Activated B cell treated with CpG ODN at 0.5 μM for 24 hours (primary cell): ENCODE measurements around the gene HIVEP2. TPM values are rescaled to one million over a fixed set of nuclear protein-coding genes. Genes with fewer than 3 reads are reported as not detected.
A peak's percentile ranks its signal among the peaks of the same experiment; 100 is the strongest.

Experiments used
- ATAC-seq: fragments of 200-7000 bp; cut with Tn5 transposase; one replicate; pipeline ENCODE4 v1.10.0; 2021; ENCODE audit warnings: low read depth, mild to moderate bottlenecking, moderate library complexity
- CTCF ChIA-PET: fragments of 350-600 bp; sonication (Branson Sonifier 250); formaldehyde crosslinking; loops from one replicate; lab custom pipeline; 2021; ENCODE audit warnings: antibody characterized with exemption; lab: Charles Lee
- POLR2A ChIA-PET: fragments of 350-600 bp; sonication (Branson Sonifier 250); formaldehyde crosslinking; loops from one replicate; lab custom pipeline; 2021; ENCODE audit warnings: antibody characterized with exemption; lab: Charles Lee
- DNase-seq: peaks from one replicate; pipeline ENCODE4 v3.0.0; 2022
- H3K27ac Mint-ChIP-seq: one replicate; pipeline ENCODE4 v1.8.0; 2020; ENCODE audit warnings: mixed read lengths
- H3K27me3 Mint-ChIP-seq: one replicate; pipeline ENCODE4 v1.8.0; 2021; ENCODE audit warnings: mixed read lengths
- H3K36me3 Mint-ChIP-seq: one replicate; pipeline ENCODE4 v1.8.0; 2021; ENCODE audit warnings: low read depth, mixed read lengths
- H3K4me1 Mint-ChIP-seq: one replicate; pipeline ENCODE4 v1.8.0; 2021; ENCODE audit warnings: mixed read lengths
- H3K4me3 Mint-ChIP-seq: one replicate; pipeline ENCODE4 v1.8.0; 2020; ENCODE audit warnings: mild to moderate bottlenecking, mixed read lengths
- H3K9me3 Mint-ChIP-seq: one replicate; pipeline ENCODE4 v1.8.0; 2020; ENCODE audit warnings: mixed read lengths
- intact Hi-C: fragments of 100-400 bp; cut with micrococcal nuclease; formaldehyde crosslinking; loops from one replicate; pipeline ENCODE4 v1.15.1; 2024
- total RNA-seq: library from RNA; stranded (reverse); gene quantifications from 2 replicates; pipeline ENCODE4 v1.2.3, GENCODE V29; 2022
- TF ChIP-seq, protein P1 (sequence below): fragments of 200-600 bp; IDR thresholded peaks from one replicate; pipeline ENCODE4 v1.8.0; 2022; ENCODE audit warnings: antibody characterized with exemption, mild to moderate bottlenecking

HIVEP2 gene
- total RNA-seq, 1 donor from 2014 or later = 25.4 TPM

DNA sequence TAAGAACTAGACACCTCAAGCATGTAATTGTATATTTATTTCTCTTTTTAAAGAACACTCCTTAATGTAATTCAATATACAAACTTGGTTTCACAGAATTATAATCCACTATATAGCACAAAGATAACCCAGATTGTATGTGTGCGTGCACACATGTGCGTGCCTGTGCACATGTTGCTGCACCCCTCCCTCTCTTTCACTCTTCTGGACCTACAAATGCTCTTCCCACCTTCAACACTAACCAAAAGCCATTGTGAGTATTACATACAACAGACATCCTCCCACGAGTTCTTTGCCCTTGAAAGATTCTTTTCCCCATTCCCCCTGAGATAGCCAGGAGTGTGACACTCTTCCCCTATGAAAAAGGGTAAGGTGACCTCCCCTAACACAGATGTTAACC, 193.5 kb downstream of the HIVEP2 start:
- ATAC-seq (no peak), DNase-seq (no peak)
- TF ChIP-seq, protein P1, sequence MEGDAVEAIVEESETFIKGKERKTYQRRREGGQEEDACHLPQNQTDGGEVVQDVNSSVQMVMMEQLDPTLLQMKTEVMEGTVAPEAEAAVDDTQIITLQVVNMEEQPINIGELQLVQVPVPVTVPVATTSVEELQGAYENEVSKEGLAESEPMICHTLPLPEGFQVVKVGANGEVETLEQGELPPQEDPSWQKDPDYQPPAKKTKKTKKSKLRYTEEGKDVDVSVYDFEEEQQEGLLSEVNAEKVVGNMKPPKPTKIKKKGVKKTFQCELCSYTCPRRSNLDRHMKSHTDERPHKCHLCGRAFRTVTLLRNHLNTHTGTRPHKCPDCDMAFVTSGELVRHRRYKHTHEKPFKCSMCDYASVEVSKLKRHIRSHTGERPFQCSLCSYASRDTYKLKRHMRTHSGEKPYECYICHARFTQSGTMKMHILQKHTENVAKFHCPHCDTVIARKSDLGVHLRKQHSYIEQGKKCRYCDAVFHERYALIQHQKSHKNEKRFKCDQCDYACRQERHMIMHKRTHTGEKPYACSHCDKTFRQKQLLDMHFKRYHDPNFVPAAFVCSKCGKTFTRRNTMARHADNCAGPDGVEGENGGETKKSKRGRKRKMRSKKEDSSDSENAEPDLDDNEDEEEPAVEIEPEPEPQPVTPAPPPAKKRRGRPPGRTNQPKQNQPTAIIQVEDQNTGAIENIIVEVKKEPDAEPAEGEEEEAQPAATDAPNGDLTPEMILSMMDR = no peak
- H3K27ac Mint-ChIP-seq = no peak overlapping the region
- no peaks in the 10 kb centered on the region for H3K9me3 Mint-ChIP-seq
- ChIA-PET CTCF (no interaction called here), POLR2A (no interaction called here)
- H3K27me3 Mint-ChIP-seq = no peaks in the 10 kb centered on the region
- intact Hi-C loops = no loop called here
- peaks cover 33% of the 10 kb centered on the region for H3K36me3 Mint-ChIP-seq
- peaks cover 13% of the 10 kb centered on the region for H3K4me1 Mint-ChIP-seq
- H3K4me3 Mint-ChIP-seq = no peak overlapping the region

DNA sequence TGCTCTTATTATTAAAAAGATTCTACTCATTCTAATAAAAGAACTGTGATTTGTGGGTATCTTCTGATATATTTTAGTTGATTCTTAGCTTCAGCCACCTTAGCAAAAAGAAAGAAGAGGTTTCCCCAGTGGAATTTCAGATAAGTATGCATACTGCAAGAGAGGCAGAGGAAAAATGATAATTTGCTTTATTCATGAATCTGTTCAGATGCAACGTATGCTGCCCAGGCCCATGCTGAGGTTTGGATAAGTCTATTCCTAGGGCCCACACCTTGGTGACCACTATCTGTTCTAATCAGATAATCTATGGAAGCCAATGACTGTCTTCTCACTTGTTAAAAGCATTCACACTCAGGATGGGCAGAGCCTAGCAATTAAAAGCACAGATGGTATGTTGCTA, 194.0 kb downstream of the HIVEP2 start:
- TF ChIP-seq, protein P1 = no peak
- intact Hi-C loops = no loop called here
- no peak overlapping the region for H3K4me3 Mint-ChIP-seq
- peaks cover 29% of the 10 kb centered on the region for H3K36me3 Mint-ChIP-seq
- ChIA-PET POLR2A (no interaction called here), CTCF (no interaction called here)
- no peaks in the 10 kb centered on the region for H3K9me3 Mint-ChIP-seq
- peaks cover 13% of the 10 kb centered on the region for H3K4me1 Mint-ChIP-seq
- no peak for ATAC-seq
- H3K27me3 Mint-ChIP-seq = no peaks in the 10 kb centered on the region
- no peak for DNase-seq
- H3K27ac Mint-ChIP-seq = no peak overlapping the region

DNA sequence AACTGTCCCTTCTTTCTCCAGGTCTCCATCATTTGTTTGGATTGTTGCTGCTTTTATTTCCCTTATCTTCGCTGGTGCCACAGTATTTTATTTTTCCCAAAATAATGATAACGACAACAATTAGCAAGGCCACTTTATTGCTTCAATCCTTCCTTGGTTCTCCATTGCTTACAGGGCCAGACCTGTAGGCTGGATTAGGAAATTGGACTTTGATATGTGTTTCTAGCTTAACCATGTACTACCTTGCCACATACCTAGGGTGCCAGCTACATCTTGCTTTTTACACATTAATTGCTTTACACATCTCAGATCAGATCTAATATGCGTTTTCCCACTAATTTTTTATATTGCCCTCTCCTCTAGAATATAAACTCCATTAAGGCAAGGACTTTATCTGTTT, 195.4 kb downstream of the HIVEP2 start:
- peaks cover 13% of the 10 kb centered on the region for H3K4me1 Mint-ChIP-seq
- intact Hi-C loops = loop anchor here (2.0 to 5.0 kb wide), 2 partner anchors 73 to 677 kb away; no protein-coding TSS in a partner anchor
- H3K27ac Mint-ChIP-seq = no peak overlapping the region
- CTCF ChIA-PET = interaction anchor here (1.3 to 4.6 kb wide), 6 partner anchors 13 to 277 kb away, joined by 3 to 45 read pairs (median 4); no protein-coding TSS in a partner anchor
- H3K36me3 Mint-ChIP-seq = peaks cover 17% of the 10 kb centered on the region
- no peaks in the 10 kb centered on the region for H3K27me3 Mint-ChIP-seq
- DNase-seq (no peak), ATAC-seq (no peak)
- H3K4me3 Mint-ChIP-seq = no peak overlapping the region
- TF ChIP-seq, protein P1 = no peak
- H3K9me3 Mint-ChIP-seq = no peaks in the 10 kb centered on the region
- POLR2A ChIA-PET = no interaction called here

DNA sequence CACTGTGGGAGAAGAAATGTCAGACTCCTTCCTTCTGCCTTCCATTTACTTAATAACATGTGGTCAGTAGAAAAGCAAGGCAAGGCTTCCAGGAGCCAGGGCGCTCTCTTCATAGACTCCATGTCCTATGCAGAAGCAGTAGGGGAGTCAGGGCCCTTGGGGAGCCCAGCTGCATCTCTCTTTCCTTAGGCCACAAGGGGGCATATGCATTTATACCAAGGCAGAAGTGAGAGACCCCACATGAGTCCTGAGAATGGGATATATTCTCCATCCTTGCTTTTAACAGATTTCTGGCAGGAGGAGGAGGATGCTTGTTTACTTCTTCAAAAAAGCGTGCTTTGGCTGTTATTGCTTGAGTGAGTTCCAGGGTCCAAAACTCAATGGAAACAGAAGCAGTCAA, 198.5 kb downstream of the HIVEP2 start:
- H3K9me3 Mint-ChIP-seq = no peaks in the 10 kb centered on the region
- DNase-seq (no peak), ATAC-seq (peak; percentile 58)
- peaks cover under 1% of the 10 kb centered on the region for H3K36me3 Mint-ChIP-seq
- H3K27me3 Mint-ChIP-seq = peaks cover 3% of the 10 kb centered on the region
- intact Hi-C loops = loop anchor here (1.0 to 5.0 kb wide), 6 partner anchors 53 to 281 kb away; no protein-coding TSS in a partner anchor
- CTCF ChIA-PET = interaction anchor here (0.7 to 4.6 kb wide), 10 partner anchors 38 to 681 kb away, joined by 3 to 45 read pairs (median 4); no protein-coding TSS in a partner anchor
- no peak overlapping the region for H3K27ac Mint-ChIP-seq
- no peak overlapping the region for H3K4me3 Mint-ChIP-seq
- POLR2A ChIA-PET = interaction anchor here (0.5 to 1.2 kb wide), 3 partner anchors 59 to 280 kb away, joined by 3 to 4 read pairs (median 3); no protein-coding TSS in a partner anchor
- TF ChIP-seq, protein P1 = no peak
- peaks cover 11% of the 10 kb centered on the region for H3K4me1 Mint-ChIP-seq

DNA sequence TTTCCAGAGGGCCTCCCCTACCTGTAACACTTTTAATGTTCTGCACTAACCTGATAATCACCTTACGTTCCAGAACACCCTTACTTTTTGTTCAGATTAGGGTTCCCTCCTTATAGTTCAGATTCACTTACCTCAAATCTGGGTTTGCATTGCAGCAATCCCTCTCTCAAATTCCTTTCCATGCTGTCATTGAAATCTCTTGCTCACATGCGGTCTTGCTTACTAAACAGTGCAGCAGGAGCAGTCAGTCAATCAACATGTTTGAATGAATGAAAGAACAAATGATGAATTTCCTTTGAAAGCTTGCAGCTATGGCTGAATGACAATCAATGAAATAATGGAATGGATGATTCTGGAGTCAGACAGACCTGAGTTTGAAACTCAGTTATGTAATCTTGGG, 200.1 kb downstream of the HIVEP2 start:
- Mint-ChIP-seq H3K9me3 (no peaks in the 10 kb centered on the region), H3K27me3 (peaks cover 3% of the 10 kb centered on the region), H3K4me1 (peaks cover 10% of the 10 kb centered on the region), H3K27ac (no peak overlapping the region), H3K4me3 (no peak overlapping the region), H3K36me3 (no peaks in the 10 kb centered on the region)
- TF ChIP-seq, protein P1 = no peak
- ChIA-PET POLR2A (no interaction called here), CTCF (no interaction called here)
- intact Hi-C loops = loop anchor here (5.0 kb wide), 1 partner anchor 77 kb away; no protein-coding TSS in a partner anchor
- DNase-seq = no peak
- no peak for ATAC-seq
